WTC11 (cell line): Measurements from ENCODE around the gene OR6M1. TPM values are rescaled to one million over a fixed set of nuclear protein-coding genes. Genes with fewer than 3 reads are reported as not detected.

ENCODE experiments used
- ATAC-seq: fragments of 200-7000 bp; cut with Tn5 transposase; 2 replicates; pipeline ENCODE4 v1.10.0; 2021; ENCODE audit warnings: mild to moderate bottlenecking, moderate library complexity
- CTCF ChIA-PET: fragments of 300-600 bp; sonication (Branson Sonifier 250); formaldehyde crosslinking; loops from one replicate; lab custom pipeline; 2021; ENCODE audit warnings: antibody characterized with exemption; lab: Charles Lee
- POLR2A ChIA-PET: fragments of 350-600 bp; sonication (Branson Sonifier 250); formaldehyde crosslinking; loops from one replicate; lab custom pipeline; 2021; ENCODE audit warnings: antibody characterized with exemption; lab: Charles Lee
- DNase-seq: peaks from one replicate; pipeline ENCODE4 v3.0.0; 2021; ENCODE audit warnings: low spot score
- H3K27ac Mint-ChIP-seq: 2 replicates; pipeline ENCODE4 v1.8.0; 2021; ENCODE audit warnings: mixed read lengths
- H3K27me3 Mint-ChIP-seq: 2 replicates; pipeline ENCODE4 v1.8.0; 2021; ENCODE audit warnings: low read depth, mild to moderate bottlenecking, moderate library complexity, mixed read lengths
- H3K36me3 Mint-ChIP-seq: 2 replicates; pipeline ENCODE4 v1.8.0; 2021; ENCODE audit warnings: mixed read lengths
- H3K4me1 Mint-ChIP-seq: 2 replicates; pipeline ENCODE4 v1.8.0; 2022; ENCODE audit warnings: mixed read lengths
- H3K4me3 Mint-ChIP-seq: 2 replicates; pipeline ENCODE4 v1.8.0; 2021; ENCODE audit warnings: mild to moderate bottlenecking, moderate library complexity, mixed read lengths
- H3K9me3 Mint-ChIP-seq: 2 replicates; pipeline ENCODE4 v1.8.0; 2021; ENCODE audit warnings: mixed read lengths
- CDX4 ChIP-seq: fragments of 250-450 bp; sonication (Bioruptor Pico); IDR thresholded peaks from 2 replicates; pipeline ENCODE4 v1.9.0; 2021; ENCODE audit warnings: moderate library complexity, mild to moderate bottlenecking, inconsistent platforms, borderline replicate concordance
- CREM ChIP-seq: sonication (generic); formaldehyde crosslinking; IDR thresholded peaks from 2 replicates; pipeline ENCODE4 v1.8.1; 2022; ENCODE audit warnings: mild to moderate bottlenecking, missing genetic modification reagents, moderate library complexity
- ERG ChIP-seq: fragments of 250-450 bp; sonication (Bioruptor Pico); IDR thresholded peaks from 2 replicates; pipeline ENCODE4 v1.8.0; 2021; ENCODE audit warnings: mild to moderate bottlenecking
- HMGXB4 ChIP-seq: sonication (generic); formaldehyde crosslinking; IDR thresholded peaks from 2 replicates; pipeline ENCODE4 v1.8.1; 2023; ENCODE audit warnings: mild to moderate bottlenecking, moderate library complexity, missing genetic modification reagents
- NFATC4 ChIP-seq: fragments of 250-450 bp; sonication (Bioruptor Pico); IDR thresholded peaks from 2 replicates; pipeline ENCODE4 v1.9.0; 2021; ENCODE audit warnings: mild to moderate bottlenecking
- NR3C1 ChIP-seq: sonication (generic); formaldehyde crosslinking; conservative IDR thresholded peaks from 2 replicates; pipeline ENCODE4 v1.8.1; 2023; ENCODE audit warnings: low read depth, mild to moderate bottlenecking, missing genetic modification reagents
- ZMAT4 ChIP-seq: fragments of 250-450 bp; sonication (Bioruptor Pico); IDR thresholded peaks from 2 replicates; pipeline ENCODE4 v1.9.0; 2021; ENCODE audit warnings: mild to moderate bottlenecking
- ZNF121 ChIP-seq: sonication (generic); formaldehyde crosslinking; IDR thresholded peaks from 2 replicates; pipeline ENCODE4 v1.8.0; 2023; ENCODE audit warnings: missing genetic modification reagents
- ZNF396 ChIP-seq: fragments of 250-450 bp; sonication (Bioruptor Pico); IDR thresholded peaks from 2 replicates; pipeline ENCODE4 v1.8.0; 2021; ENCODE audit warnings: mild to moderate bottlenecking, moderate library complexity, borderline replicate concordance
- ZNF671 ChIP-seq: fragments of 250-450 bp; sonication (Bioruptor Pico); IDR thresholded peaks from 2 replicates; pipeline ENCODE4 v1.8.0; 2021; ENCODE audit warnings: mild to moderate bottlenecking
- total RNA-seq: library from RNA; stranded (reverse); gene quantifications from 3 replicates; pipeline ENCODE4 v1.2.3, GENCODE V29; 2021
- TF ChIP-seq, protein P1 (sequence below): sonication (generic); formaldehyde crosslinking; conservative IDR thresholded peaks from 2 replicates; pipeline ENCODE4 v1.8.1; 2023; ENCODE audit warnings: mild to moderate bottlenecking, low read depth, missing genetic modification reagents, moderate library complexity
- TF ChIP-seq, protein P2 (sequence below): sonication (generic); formaldehyde crosslinking; IDR thresholded peaks from 2 replicates; pipeline ENCODE4 v1.8.1; 2023; ENCODE audit warnings: mild to moderate bottlenecking, missing genetic modification reagents
- TF ChIP-seq, protein P3 (sequence below): sonication (generic); formaldehyde crosslinking; IDR thresholded peaks from 2 replicates; pipeline ENCODE4 v1.8.0; 2023; ENCODE audit warnings: missing genetic modification reagents, mild to moderate bottlenecking, borderline replicate concordance

Gene OR6M1
- total RNA-seq, 1 experiment from 2014 or later = not detected

- Mint-ChIP-seq H3K9me3 (peaks cover 23% of the 10 kb centered on the region), H3K27ac (peak overlapping the region; percentile 14), H3K36me3 (peaks cover 15% of the 10 kb centered on the region), H3K4me1 (peaks cover 56% of the 10 kb centered on the region), H3K27me3 (no peaks in the 10 kb centered on the region), H3K4me3 (no peak overlapping the region)
- no peak for ATAC-seq
- CTCF ChIA-PET = interaction anchor here (0.7 to 1.1 kb wide), 3 partner anchors 28 to 90 kb away, joined by 3 to 5 read pairs (median 3); no protein-coding TSS in a partner anchor
- DNase-seq = no peak
- POLR2A ChIA-PET = interaction anchor here (0.7 kb wide), 1 partner anchor 1128 kb away, joined by 3 read pairs; no protein-coding TSS in a partner anchor
- TF ChIP-seq ZNF671 = no peak
- no peak for TF ChIP-seq ZNF121 (CRISPR knock-in tag)
- TF ChIP-seq HMGXB4 (CRISPR knock-in tag) = no peak
Measured at GRCh38 chr11:123773026-123773425, 33.1 kb downstream of the OR6M1 start.

- CTCF ChIA-PET = no interaction called here
- peak overlapping the region; percentile 43; the same call in 1 of the 2 replicates for H3K27ac Mint-ChIP-seq
- no peak for ATAC-seq
Measured at GRCh38 chr11:123771664-123772063, 34.5 kb downstream of the OR6M1 start.

DNA sequence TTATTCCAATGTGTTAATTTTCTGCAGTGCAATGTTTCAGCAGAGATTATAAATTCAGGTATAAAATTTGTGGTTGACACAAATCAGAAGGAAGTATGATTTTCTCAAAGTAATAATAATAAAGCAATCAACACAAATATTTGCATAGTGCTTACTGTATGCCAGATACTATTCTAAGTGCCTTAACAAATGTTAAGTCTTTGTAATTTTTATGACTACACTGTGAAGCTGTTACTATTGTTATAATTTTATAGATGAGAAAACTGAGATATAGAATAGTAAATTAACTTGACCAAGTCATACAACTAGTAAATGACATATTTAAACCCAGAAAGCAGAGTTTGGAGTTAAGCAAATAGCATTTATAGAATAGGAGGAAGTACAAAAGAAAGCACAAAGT is 35.4 kb downstream of the OR6M1 start:
- ChIA-PET POLR2A (no interaction called here), CTCF (no interaction called here)
- H3K9me3 Mint-ChIP-seq = peaks cover 36% of the 10 kb centered on the region
- H3K4me1 Mint-ChIP-seq = peaks cover 36% of the 10 kb centered on the region
- no peak overlapping the region for H3K4me3 Mint-ChIP-seq
- DNase-seq = no peak
- no peak overlapping the region for H3K27ac Mint-ChIP-seq
- ATAC-seq = no peak
- peaks cover 24% of the 10 kb centered on the region for H3K36me3 Mint-ChIP-seq
- H3K27me3 Mint-ChIP-seq = no peaks in the 10 kb centered on the region
- TF ChIP-seq ZMAT4 (CRISPR knock-in tag) (no peak), ZNF396 (CRISPR knock-in tag) (no peak)
- TF ChIP-seq, protein P1, sequence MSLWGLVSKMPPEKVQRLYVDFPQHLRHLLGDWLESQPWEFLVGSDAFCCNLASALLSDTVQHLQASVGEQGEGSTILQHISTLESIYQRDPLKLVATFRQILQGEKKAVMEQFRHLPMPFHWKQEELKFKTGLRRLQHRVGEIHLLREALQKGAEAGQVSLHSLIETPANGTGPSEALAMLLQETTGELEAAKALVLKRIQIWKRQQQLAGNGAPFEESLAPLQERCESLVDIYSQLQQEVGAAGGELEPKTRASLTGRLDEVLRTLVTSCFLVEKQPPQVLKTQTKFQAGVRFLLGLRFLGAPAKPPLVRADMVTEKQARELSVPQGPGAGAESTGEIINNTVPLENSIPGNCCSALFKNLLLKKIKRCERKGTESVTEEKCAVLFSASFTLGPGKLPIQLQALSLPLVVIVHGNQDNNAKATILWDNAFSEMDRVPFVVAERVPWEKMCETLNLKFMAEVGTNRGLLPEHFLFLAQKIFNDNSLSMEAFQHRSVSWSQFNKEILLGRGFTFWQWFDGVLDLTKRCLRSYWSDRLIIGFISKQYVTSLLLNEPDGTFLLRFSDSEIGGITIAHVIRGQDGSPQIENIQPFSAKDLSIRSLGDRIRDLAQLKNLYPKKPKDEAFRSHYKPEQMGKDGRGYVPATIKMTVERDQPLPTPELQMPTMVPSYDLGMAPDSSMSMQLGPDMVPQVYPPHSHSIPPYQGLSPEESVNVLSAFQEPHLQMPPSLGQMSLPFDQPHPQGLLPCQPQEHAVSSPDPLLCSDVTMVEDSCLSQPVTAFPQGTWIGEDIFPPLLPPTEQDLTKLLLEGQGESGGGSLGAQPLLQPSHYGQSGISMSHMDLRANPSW (CRISPR knock-in tag) = no peak
- TF ChIP-seq, protein P2, sequence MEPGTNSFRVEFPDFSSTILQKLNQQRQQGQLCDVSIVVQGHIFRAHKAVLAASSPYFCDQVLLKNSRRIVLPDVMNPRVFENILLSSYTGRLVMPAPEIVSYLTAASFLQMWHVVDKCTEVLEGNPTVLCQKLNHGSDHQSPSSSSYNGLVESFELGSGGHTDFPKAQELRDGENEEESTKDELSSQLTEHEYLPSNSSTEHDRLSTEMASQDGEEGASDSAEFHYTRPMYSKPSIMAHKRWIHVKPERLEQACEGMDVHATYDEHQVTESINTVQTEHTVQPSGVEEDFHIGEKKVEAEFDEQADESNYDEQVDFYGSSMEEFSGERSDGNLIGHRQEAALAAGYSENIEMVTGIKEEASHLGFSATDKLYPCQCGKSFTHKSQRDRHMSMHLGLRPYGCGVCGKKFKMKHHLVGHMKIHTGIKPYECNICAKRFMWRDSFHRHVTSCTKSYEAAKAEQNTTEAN (CRISPR knock-in tag) = no peak

More at GRCh38 chr11:123771664-123772063, 34.5 kb downstream of the OR6M1 start:
- peaks cover 43% of the 10 kb centered on the region for H3K4me1 Mint-ChIP-seq
- TF ChIP-seq NFATC4 (no peak), CREM (CRISPR knock-in tag) (no peak), CDX4 (CRISPR knock-in tag) (no peak), ERG (CRISPR knock-in tag) (no peak), NR3C1 (no peak)
- TF ChIP-seq, protein P3, sequence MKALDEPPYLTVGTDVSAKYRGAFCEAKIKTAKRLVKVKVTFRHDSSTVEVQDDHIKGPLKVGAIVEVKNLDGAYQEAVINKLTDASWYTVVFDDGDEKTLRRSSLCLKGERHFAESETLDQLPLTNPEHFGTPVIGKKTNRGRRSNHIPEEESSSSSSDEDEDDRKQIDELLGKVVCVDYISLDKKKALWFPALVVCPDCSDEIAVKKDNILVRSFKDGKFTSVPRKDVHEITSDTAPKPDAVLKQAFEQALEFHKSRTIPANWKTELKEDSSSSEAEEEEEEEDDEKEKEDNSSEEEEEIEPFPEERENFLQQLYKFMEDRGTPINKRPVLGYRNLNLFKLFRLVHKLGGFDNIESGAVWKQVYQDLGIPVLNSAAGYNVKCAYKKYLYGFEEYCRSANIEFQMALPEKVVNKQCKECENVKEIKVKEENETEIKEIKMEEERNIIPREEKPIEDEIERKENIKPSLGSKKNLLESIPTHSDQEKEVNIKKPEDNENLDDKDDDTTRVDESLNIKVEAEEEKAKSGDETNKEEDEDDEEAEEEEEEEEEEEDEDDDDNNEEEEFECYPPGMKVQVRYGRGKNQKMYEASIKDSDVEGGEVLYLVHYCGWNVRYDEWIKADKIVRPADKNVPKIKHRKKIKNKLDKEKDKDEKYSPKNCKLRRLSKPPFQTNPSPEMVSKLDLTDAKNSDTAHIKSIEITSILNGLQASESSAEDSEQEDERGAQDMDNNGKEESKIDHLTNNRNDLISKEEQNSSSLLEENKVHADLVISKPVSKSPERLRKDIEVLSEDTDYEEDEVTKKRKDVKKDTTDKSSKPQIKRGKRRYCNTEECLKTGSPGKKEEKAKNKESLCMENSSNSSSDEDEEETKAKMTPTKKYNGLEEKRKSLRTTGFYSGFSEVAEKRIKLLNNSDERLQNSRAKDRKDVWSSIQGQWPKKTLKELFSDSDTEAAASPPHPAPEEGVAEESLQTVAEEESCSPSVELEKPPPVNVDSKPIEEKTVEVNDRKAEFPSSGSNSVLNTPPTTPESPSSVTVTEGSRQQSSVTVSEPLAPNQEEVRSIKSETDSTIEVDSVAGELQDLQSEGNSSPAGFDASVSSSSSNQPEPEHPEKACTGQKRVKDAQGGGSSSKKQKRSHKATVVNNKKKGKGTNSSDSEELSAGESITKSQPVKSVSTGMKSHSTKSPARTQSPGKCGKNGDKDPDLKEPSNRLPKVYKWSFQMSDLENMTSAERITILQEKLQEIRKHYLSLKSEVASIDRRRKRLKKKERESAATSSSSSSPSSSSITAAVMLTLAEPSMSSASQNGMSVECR (CRISPR knock-in tag) = no peak
- TF ChIP-seq, all 79 proteins: peak for 0
- Mint-ChIP-seq H3K27me3 (no peaks in the 10 kb centered on the region), H3K4me3 (no peak overlapping the region), H3K9me3 (peaks cover 31% of the 10 kb centered on the region), H3K36me3 (peaks cover 21% of the 10 kb centered on the region)
- POLR2A ChIA-PET = no interaction called here
- no peak for DNase-seq
